ENCODE measurements around the gene RAMP1. TPM values are rescaled to one million over a fixed set of nuclear protein-coding genes. Genes with fewer than 3 reads are reported as not detected.

The RAMP1 gene
- polyA plus RNA-seq (2012; ENCODE audit: insufficient read depth, insufficient read length, low read depth) = 63.1 TPM

DNA sequence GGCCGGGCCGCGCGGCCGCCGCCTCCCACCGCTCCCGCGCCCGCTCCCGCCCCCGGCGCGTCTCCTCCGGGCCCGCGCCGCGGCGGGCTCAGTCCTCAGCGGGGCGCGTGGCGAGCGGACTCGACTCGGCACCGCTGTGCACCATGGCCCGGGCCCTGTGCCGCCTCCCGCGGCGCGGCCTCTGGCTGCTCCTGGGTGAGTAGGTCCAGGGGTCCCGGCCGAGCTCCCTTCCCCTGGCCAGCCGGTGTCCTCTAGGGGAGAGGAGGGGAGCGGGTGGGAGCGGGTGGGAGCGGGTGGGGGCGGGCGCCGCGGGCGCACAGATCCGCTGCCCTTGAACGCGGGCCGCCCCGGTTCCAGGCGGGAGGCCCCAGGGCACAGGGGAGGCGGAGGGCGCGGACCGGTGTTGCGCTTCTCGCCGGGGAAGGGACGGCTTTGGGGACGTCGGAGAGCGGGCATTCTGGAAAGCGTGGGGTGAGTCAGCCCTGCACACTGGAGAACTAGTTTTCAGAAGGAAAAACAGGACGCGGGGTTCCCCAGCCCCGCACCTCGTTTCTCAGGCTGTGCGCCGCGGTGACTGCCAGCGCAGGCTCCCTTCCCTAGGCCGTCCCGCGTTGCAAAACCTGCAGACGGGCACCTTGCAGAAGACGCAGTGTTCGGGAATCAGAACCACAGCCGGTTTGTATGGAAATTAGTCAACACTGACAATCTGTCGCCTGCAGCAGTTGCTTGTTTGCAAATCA lies at the start of gene RAMP1:
Gene RAMP1, plus strand, starts transcription at position 91 of the 740 bp plus-strand sequence. Its CDS starts 53 bp downstream, at position 144.
- Histone ChIP-seq H3K4me3 (ENCODE audit: low read depth, low read length) (peak within 1 kb of the TSS; percentile 90), H3K9me3 (no peaks in the 10 kb centered on the region), H3K36me3 (0 out of 2 replicates have a peak, but pooled peaks cover 3% of the 10 kb centered on the region), H3K4me1 (peaks cover 25% of the 10 kb centered on the region), H3K27me3 (peaks cover 2% of the 10 kb centered on the region; the same call in 1 of the 2 replicates)
- TF ChIP-seq CTCF (IDR thresholded peaks at IDR 0.05; ENCODE audit: low read depth, low read length) = no peak
- no peak for DNase-seq

GRCh38 chr2:237815637-237816036 lies 43.8 kb upstream of the RAMP1 start:
- no peak for TF ChIP-seq CTCF (IDR thresholded peaks at IDR 0.05; ENCODE audit: low read depth, low read length)
- DNase-seq = no peak

GRCh38 chr2:237816531-237816930 lies 42.9 kb upstream of the RAMP1 start:
- DNase-seq = no peak
- peaks cover 3% of the 10 kb centered on the region; the same call in 1 of the 2 replicates for H3K4me1 ChIP-seq
- H3K36me3 ChIP-seq = no peaks in the 10 kb centered on the region
- H3K4me3 ChIP-seq (ENCODE audit: low read depth, low read length) = no peak overlapping the region
- no peaks in the 10 kb centered on the region for H3K27me3 ChIP-seq
- H3K9me3 ChIP-seq = no peaks in the 10 kb centered on the region
- TF ChIP-seq CTCF (IDR thresholded peaks at IDR 0.05; ENCODE audit: low read depth, low read length) = no peak

More at GRCh38 chr2:237815637-237816036, 43.8 kb upstream of the RAMP1 start:
- no peaks in the 10 kb centered on the region for H3K9me3 ChIP-seq
- no peaks in the 10 kb centered on the region for H3K36me3 ChIP-seq
- peaks cover 3% of the 10 kb centered on the region; the same call in 1 of the 2 replicates for H3K4me1 ChIP-seq
- H3K4me3 ChIP-seq (ENCODE audit: low read depth, low read length) = no peak overlapping the region
- no peaks in the 10 kb centered on the region for H3K27me3 ChIP-seq

DNA sequence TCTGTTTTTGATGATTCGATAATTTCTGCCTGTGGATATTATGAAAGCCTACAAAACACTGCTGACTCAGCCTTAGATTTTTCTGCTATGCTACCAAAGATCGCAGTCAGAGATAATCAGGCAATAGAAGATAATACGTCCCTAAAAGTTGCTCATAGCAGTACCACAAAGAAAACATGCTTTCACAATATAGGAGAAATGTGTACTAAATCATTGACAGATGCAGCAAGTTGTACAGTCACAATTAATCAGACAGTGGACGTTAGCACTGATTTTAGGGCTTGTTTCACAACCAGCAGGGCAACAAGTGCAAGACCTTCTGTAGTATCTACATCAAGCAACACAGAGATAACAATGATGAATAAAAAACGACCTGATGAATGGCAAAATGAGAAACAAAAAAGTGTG lies 41.4 kb upstream of the RAMP1 start:
- no peak overlapping the region for H3K4me3 ChIP-seq (ENCODE audit: low read depth, low read length)
- peaks cover 3% of the 10 kb centered on the region; the same call in 1 of the 2 replicates for H3K4me1 ChIP-seq
- H3K27me3 ChIP-seq = no peaks in the 10 kb centered on the region
- no peak for TF ChIP-seq CTCF (IDR thresholded peaks at IDR 0.05; ENCODE audit: low read depth, low read length)
- H3K9me3 ChIP-seq = no peaks in the 10 kb centered on the region
- DNase-seq = no peak
- H3K36me3 ChIP-seq = no peaks in the 10 kb centered on the region

DNA sequence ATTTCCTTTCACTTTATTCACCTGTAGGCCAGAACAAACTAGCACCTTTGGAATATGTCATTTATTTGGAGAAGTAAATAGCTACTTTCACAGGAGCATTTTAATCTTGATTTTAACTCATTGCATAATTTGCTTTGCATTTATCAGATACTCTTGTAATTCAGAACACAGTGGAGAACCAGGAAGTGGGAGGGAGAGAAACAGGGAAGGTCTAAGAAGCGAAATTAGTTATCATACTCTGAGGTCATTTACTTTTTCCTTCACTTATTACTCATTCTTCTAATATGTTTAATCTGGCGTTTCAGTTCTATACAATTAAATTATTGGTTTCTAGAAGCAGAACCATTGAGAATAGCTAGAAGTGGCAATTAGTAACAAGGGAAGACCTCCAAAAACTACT lies 40.2 kb upstream of the RAMP1 start:
- no peak for DNase-seq
- H3K27me3 ChIP-seq = no peaks in the 10 kb centered on the region
- no peaks in the 10 kb centered on the region for H3K9me3 ChIP-seq
- H3K36me3 ChIP-seq = no peaks in the 10 kb centered on the region
- H3K4me3 ChIP-seq (ENCODE audit: low read depth, low read length) = no peak overlapping the region
- TF ChIP-seq CTCF (IDR thresholded peaks at IDR 0.05; ENCODE audit: low read depth, low read length) = no peak
- H3K4me1 ChIP-seq = peaks cover 3% of the 10 kb centered on the region; the same call in 1 of the 2 replicates

DNA sequence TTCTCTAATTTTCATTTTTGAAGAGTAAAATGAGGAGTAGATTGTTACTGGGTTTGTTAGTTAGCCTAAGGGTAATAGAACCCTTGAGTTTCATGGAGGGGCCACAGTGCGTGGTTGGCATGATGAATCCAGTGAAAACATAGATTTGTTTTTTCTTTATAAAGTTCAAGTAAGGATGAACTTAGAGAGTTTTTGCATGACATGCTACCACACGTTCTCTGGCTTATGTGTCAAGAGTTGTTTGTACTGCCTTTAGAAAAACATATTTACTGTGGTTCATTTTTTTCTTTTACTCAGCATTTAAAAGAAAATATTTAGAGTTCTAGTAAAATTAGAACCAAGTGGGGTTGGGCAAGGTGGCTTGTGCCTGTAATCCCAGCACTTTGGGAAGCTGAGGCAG lies 39.0 kb upstream of the RAMP1 start:
- Histone ChIP-seq H3K36me3 (no peaks in the 10 kb centered on the region), H3K4me3 (ENCODE audit: low read depth, low read length) (no peak overlapping the region), H3K27me3 (no peaks in the 10 kb centered on the region), H3K9me3 (no peaks in the 10 kb centered on the region), H3K4me1 (peaks cover 3% of the 10 kb centered on the region; the same call in 1 of the 2 replicates)
- no peak for DNase-seq
- no peak for TF ChIP-seq CTCF (IDR thresholded peaks at IDR 0.05; ENCODE audit: low read depth, low read length)
